IgD-negative memory B cell (primary cell): ENCODE measurements around the gene SLC6A11. TPM values are rescaled to one million over a fixed set of nuclear protein-coding genes. Genes with fewer than 3 reads are reported as not detected.

Experiments used
- H3K27ac Mint-ChIP-seq, 3 donors: one replicate each; pipeline ENCODE4 v1.8.0; 2020 to 2022; ENCODE audit warnings: mild to moderate bottlenecking in 3 of 3, mixed read lengths in 3 of 3, moderate library complexity in 1 of 3
- H3K27me3 Mint-ChIP-seq: one replicate; pipeline ENCODE4 v1.8.0; 2021; ENCODE audit warnings: mixed read lengths
- H3K36me3 Mint-ChIP-seq: one replicate; pipeline ENCODE4 v1.8.0; 2020; ENCODE audit warnings: mild to moderate bottlenecking, mixed read lengths
- H3K4me1 Mint-ChIP-seq, 3 donors: one replicate each; pipeline ENCODE4 v1.8.0; 2020 to 2022; ENCODE audit warnings: mixed read lengths in 3 of 3, mild to moderate bottlenecking in 1 of 3
- H3K4me3 Mint-ChIP-seq, 4 donors: one replicate each; pipeline ENCODE4 v1.8.0; 2020 to 2022; ENCODE audit warnings: mild to moderate bottlenecking in 4 of 4, mixed read lengths in 4 of 4, moderate library complexity in 3 of 4
- H3K9me3 Mint-ChIP-seq, 3 donors: one replicate each; pipeline ENCODE4 v1.8.0; 2020 to 2021; ENCODE audit warnings: mixed read lengths in 3 of 3, mild to moderate bottlenecking in 1 of 3
- polyA plus RNA-seq: library from polyadenylated mRNA; unstranded; fragments of 300-500 nt; fragmentation: Illumina TruSeq; gene quantifications from one replicate; pipeline ENCODE4 v1.2.3, GENCODE V29; 2021

The SLC6A11 gene
- polyA plus RNA-seq, 1 donor from 2014 or later, result not detected

DNA sequence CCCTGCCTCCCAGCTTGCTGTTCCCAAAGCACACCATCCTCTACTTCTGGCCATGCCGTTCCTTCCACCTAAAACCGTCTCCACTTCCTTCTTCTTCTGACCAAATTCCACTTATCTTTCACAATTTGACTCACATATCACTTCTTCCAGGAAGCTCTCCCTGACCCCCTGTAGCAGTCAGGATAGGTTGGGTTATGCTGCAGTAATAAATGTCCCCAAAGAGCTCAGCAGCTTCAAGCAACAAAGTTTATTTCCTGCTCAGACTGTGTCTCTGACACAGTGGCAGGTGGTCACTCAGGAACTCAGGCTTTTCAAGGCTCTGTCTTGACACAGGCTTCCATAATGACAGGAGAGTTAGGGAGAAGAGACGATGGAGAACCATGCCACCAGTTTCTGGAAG, 27.4 kb downstream of the SLC6A11 start:
- peaks cover 0 to 15% (median 11%) of the 10 kb centered on the region in 3 donors for H3K4me1 Mint-ChIP-seq
- H3K27ac Mint-ChIP-seq, result no peak overlapping the region
- H3K9me3 Mint-ChIP-seq, result no peaks in the 10 kb centered on the region
- H3K36me3 Mint-ChIP-seq, result no peaks in the 10 kb centered on the region
- H3K27me3 Mint-ChIP-seq, result peaks cover 33% of the 10 kb centered on the region
- H3K4me3 Mint-ChIP-seq, result no peak overlapping the region

DNA sequence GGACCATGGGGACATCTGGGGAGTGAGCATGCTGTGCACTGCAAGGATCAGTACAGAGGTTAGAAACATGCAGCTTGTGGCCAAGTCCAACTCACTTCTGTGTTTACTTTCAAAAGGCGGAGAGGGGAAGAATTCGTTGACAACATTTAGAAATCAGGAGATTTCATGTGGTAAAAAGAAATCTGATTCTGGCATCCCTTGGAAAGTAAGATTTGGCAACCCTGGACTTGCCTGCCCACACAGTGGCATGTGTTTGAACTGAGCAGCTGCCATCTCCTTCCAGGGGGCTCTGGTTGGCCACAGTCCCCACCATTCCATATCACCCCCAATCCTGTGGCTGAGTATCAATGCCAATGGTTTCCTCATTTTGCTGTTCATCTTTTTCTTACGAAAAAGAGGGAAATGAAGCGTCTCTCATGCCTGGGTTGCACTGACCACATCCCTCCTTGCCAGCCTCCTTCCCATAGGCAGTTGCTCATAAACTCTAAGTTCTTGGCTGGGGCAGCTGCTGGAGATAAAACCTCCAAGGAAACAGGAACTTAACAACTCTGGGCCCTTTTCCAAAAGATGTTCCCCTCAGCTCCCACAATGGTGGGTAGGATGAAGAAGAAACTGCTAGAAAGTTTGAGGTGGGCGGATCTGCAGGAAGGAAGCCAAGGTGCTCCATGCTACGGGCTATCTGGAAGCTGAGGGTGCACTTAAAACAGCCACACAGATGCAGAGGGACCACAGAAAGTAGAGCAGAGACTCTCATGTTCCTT, 29.2 kb downstream of the SLC6A11 start:
- Mint-ChIP-seq H3K9me3 (no peaks in the 10 kb centered on the region), H3K4me3 (no peak overlapping the region), H3K27me3 (peaks cover 34% of the 10 kb centered on the region), H3K36me3 (peaks cover 1% of the 10 kb centered on the region), H3K4me1 (peaks cover 0 to 15% (median 11%) of the 10 kb centered on the region in 3 donors), H3K27ac (no peak overlapping the region)

GRCh38 chr3:10845839-10846656, 30.0 kb downstream of the SLC6A11 start:
- peaks cover 1% of the 10 kb centered on the region for H3K36me3 Mint-ChIP-seq
- no peaks in the 10 kb centered on the region for H3K9me3 Mint-ChIP-seq
- H3K4me1 Mint-ChIP-seq, result peaks cover 0 to 15% (median 11%) of the 10 kb centered on the region in 3 donors
- peaks cover 33% of the 10 kb centered on the region for H3K27me3 Mint-ChIP-seq
- H3K4me3 Mint-ChIP-seq, result peak overlapping the region in 2 of 4 donors; percentile 27 to 39
- H3K27ac Mint-ChIP-seq, result no peak overlapping the region

DNA sequence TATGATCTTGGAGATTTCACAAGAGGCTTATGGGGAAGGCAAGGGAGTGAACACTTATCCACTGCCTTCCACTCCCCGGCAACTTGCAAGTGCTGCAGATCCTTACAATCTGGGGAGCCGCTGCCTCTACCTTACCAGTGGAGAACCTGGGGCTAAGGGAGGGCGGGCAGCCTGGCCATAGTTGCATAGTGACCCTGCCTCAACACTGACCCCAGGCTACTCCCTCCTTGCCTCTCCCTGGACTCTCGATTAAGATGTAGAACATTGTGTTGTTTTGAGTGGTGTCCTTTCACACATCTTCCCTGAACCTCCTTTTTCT, 30.6 kb downstream of the SLC6A11 start:
- peaks cover 33% of the 10 kb centered on the region for H3K27me3 Mint-ChIP-seq
- no peaks in the 10 kb centered on the region for H3K9me3 Mint-ChIP-seq
- peaks cover 0 to 15% (median 11%) of the 10 kb centered on the region in 3 donors for H3K4me1 Mint-ChIP-seq
- H3K27ac Mint-ChIP-seq, result no peak overlapping the region
- H3K4me3 Mint-ChIP-seq, result peak overlapping the region in 2 of 4 donors; percentile 27 to 39
- peaks cover 1% of the 10 kb centered on the region for H3K36me3 Mint-ChIP-seq

DNA sequence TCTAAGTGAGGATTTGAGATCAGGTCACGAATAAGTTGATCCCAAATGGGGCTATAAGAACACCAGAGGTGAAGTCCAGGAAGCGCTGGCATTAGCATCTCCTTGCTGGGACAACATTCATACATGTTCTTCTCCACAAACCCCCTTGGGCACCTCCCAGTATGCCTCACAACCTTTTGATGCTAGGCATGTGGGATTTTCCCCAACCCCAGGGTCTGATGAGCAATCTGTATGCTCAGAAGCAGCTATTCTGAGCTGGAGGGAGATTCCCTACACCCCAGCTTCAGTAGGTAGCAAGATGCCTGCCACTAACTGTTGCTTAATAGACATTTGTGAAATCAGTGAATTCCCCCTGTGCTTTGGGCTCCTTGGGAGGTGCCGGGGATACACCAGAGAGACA, 32.2 kb downstream of the SLC6A11 start:
- Mint-ChIP-seq H3K4me1 (peaks cover 0 to 15% (median 11%) of the 10 kb centered on the region in 3 donors), H3K36me3 (peaks cover 1% of the 10 kb centered on the region), H3K27me3 (peaks cover 32% of the 10 kb centered on the region), H3K27ac (no peak overlapping the region), H3K9me3 (no peaks in the 10 kb centered on the region), H3K4me3 (no peak overlapping the region)

- Mint-ChIP-seq H3K4me1 (no peaks in the 10 kb centered on the region), H3K9me3 (peaks cover 0 to 1% (median 0%) of the 10 kb centered on the region in 3 donors), H3K27me3 (peaks cover 17% of the 10 kb centered on the region), H3K36me3 (peaks cover 4% of the 10 kb centered on the region), H3K4me3 (no peak overlapping the region), H3K27ac (no peak overlapping the region)
Measured at GRCh38 chr3:10852066-10852808, 36.2 kb downstream of the SLC6A11 start.

DNA sequence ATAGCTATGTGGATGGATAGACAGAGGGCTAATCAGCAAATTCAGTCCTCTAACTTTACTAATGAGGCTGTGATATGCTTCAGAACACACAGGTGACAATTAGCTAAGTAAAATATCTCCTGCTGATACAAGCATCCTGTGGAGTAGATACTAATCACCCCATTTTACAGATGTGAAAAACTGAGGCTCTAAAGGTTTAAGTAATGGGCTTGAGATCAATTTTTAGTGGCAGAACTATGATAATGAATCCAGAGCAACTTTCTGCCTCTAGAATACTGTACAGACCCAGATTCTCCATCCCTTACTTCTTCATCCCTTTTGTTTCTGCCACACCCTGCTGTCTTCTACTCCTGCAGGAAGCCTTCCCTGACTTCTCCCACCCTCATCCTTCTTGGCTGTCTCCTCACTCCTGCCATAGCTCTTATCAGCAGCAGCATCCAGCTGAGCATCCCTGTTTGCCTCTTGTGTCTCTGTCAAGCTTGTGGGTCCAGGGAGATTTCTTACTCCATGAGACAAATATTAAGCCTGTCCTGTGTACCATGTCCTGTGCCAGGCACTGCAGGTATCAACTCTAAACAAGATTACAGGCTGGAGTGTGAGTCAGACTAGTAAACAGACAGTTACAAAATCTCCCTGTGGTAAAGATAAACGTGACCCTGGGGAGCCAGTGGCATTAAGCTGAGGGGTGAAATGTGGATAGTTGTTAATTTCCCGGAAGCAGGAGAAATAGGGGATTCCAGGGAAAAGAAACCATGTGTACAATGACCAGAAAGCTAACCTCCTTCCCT, 39.2 kb downstream of the SLC6A11 start:
- H3K27me3 Mint-ChIP-seq, result peaks cover 8% of the 10 kb centered on the region
- H3K4me3 Mint-ChIP-seq, result no peak overlapping the region
- H3K27ac Mint-ChIP-seq, result no peak overlapping the region
- H3K9me3 Mint-ChIP-seq, result peaks cover 0 to 1% (median 0%) of the 10 kb centered on the region in 3 donors
- H3K36me3 Mint-ChIP-seq, result peaks cover 3% of the 10 kb centered on the region
- H3K4me1 Mint-ChIP-seq, result peaks cover 0 to 2% (median 0%) of the 10 kb centered on the region in 3 donors

GRCh38 chr3:10855871-10856662, 40.0 kb downstream of the SLC6A11 start:
- Mint-ChIP-seq H3K4me1 (peaks cover 0 to 2% (median 0%) of the 10 kb centered on the region in 3 donors), H3K4me3 (no peak overlapping the region), H3K36me3 (peaks cover 3% of the 10 kb centered on the region), H3K27me3 (peaks cover 6% of the 10 kb centered on the region), H3K27ac (no peak overlapping the region), H3K9me3 (peaks cover 0 to 1% (median 0%) of the 10 kb centered on the region in 3 donors)

- H3K4me1 Mint-ChIP-seq, result peaks cover 0 to 2% (median 0%) of the 10 kb centered on the region in 3 donors
- H3K9me3 Mint-ChIP-seq, result peaks cover 0 to 1% (median 0%) of the 10 kb centered on the region in 3 donors
- H3K27ac Mint-ChIP-seq, result no peak overlapping the region
- H3K4me3 Mint-ChIP-seq, result no peak overlapping the region
- peaks cover 3% of the 10 kb centered on the region for H3K36me3 Mint-ChIP-seq
- peaks cover 6% of the 10 kb centered on the region for H3K27me3 Mint-ChIP-seq
Measured at GRCh38 chr3:10857235-10857634, 41.2 kb downstream of the SLC6A11 start.

GRCh38 chr3:10858091-10858490, 42.1 kb downstream of the SLC6A11 start:
- Mint-ChIP-seq H3K4me3 (no peak overlapping the region), H3K27me3 (peaks cover 9% of the 10 kb centered on the region), H3K9me3 (peaks cover 0 to 1% (median 0%) of the 10 kb centered on the region in 3 donors)

DNA sequence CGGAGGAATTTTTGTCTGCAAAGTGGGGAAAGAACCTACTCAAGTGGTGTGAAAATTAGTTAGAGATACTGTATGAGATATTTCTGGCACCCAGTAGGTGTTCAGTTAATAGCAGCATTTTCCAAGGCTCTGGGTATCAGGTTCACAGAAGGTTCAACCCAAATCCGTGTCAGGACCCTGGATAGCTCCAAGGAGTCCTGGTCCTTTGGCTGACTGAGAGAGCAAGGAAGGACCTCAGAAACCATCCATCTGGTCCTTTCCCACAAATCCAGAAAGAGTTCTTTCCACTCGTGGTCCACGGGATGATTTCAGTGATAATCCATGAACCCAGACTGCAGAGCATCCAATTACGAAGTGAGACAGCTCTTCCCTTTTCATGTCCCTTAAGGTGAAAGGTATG, 51.4 kb downstream of the SLC6A11 start:
- Mint-ChIP-seq H3K27me3 (peaks cover 15% of the 10 kb centered on the region), H3K36me3 (no peaks in the 10 kb centered on the region), H3K4me1 (no peaks in the 10 kb centered on the region), H3K9me3 (peaks cover 0 to 4% (median 0%) of the 10 kb centered on the region in 3 donors), H3K27ac (no peak overlapping the region), H3K4me3 (no peak overlapping the region)

More at GRCh38 chr3:10858091-10858490, 42.1 kb downstream of the SLC6A11 start:
- Mint-ChIP-seq H3K4me1 (peaks cover 0 to 2% (median 0%) of the 10 kb centered on the region in 3 donors), H3K36me3 (peaks cover 3% of the 10 kb centered on the region), H3K27ac (no peak overlapping the region)

DNA sequence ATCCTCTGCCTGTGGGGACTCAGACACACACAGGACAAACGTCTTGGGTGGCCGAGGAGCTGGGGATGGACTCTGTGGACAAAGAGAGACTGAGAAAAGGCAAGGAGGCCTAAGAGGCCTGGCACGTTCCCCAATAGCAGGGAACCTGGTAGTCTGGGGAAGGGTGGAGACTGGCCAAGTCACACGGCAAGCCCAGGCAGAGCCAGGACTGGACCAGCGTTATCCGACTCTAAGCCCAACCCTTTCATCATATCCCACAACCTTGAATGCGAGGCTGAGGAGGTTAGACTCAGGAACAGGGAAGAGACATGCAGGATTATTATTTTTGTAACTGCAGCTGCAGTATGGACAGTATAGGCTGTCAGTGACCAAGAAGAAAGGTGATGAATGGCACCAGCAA, 53.4 kb downstream of the SLC6A11 start:
- Mint-ChIP-seq H3K4me3 (peak overlapping the region in 1 of 4 donors; percentile 73), H3K4me1 (no peaks in the 10 kb centered on the region), H3K9me3 (peaks cover 0 to 4% (median 0%) of the 10 kb centered on the region in 3 donors), H3K27ac (no peak overlapping the region), H3K27me3 (peaks cover 12% of the 10 kb centered on the region), H3K36me3 (no peaks in the 10 kb centered on the region)

- Mint-ChIP-seq H3K4me3 (no peak overlapping the region), H3K27me3 (peaks cover 10% of the 10 kb centered on the region), H3K4me1 (no peaks in the 10 kb centered on the region), H3K36me3 (no peaks in the 10 kb centered on the region), H3K9me3 (peaks cover 0 to 4% (median 0%) of the 10 kb centered on the region in 3 donors), H3K27ac (no peak overlapping the region)
Measured at GRCh38 chr3:10870296-10870695, 54.3 kb downstream of the SLC6A11 start.
